NCI-H1436 treated with DMSO at 0.1 percent for 48 hours (cell line): ENCODE data around the gene R3HCC1L.
"Not testable (repeated sequence)": the region's sequence is repeated elsewhere in the genome, so short reads cannot be mapped to it uniquely, and the experiment has no call there.

Experiments
- DNase-seq: peaks from one replicate; lab custom pipeline; 2025; lab: John Stamatoyannopoulos, UW

Gene R3HCC1L

DNA sequence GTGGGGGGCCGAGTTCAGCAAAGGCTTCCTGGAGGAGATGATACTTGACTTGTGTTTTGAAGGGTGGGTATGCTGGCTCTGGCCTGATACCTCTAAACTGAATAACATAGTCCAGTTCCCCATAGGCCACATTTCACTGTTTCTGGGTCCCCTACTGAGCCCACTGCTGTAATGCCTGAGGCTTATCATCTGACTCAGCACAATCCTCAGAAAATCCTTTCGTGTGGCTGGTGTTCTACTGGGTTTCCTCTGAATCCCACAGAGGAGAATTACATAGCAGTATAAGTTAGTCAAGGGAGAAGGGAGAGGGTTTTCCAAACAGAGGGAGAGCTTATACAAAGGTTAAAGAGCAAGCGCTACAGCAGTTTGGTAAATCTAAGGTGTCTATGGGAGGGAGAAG is 2.8 kb upstream of the R3HCC1L start:
- DNase-seq, result no peak

DNA sequence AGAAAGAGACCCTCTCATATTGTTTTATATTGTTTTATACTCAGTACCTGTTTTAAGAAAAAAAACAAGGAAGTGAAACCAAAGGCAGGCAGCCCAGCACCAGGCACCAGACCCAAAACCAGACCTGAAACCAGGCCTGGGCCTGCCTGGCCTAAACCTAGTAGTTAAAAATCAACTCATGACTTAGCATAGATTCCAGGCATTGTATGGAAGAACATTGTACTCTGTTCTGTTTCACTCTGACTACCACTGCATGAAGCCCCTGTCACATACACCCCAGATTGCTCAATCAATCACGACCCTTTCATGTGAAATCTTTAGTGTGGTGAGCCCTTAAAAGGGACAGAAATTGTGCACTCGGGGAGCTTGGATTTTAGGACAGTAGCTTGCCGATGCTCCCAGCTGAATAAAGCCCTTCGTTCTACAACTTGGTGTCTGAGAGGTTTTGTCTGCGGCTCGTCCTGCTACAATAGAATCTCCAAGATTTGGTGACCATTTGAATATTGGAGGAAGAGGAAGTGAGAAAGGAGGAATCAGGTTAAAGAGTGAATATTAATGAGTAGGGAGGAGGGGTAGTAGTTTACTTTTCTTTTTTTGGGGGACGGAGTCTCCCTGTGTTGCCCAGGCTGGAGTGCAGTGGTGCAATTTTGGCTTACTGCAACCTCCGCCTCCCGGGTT is 1.2 kb upstream of the R3HCC1L start:
- not testable (repeated sequence) for DNase-seq

DNA sequence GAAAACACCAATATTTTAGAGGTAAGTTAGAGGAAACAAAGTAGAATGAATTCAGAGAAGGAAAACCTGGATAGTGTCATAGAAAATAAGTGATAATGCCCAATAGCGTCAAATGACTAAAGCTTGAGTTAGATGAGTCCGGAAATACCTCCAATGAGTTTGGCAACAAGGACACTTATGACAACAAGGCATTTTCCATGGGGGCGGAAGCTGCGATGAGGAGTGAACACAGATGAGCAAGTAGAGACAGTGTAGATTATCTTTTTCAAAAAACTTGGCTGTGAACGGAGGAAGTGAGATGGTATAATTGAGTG is 383 bp upstream of the R3HCC1L start:
- no peak for DNase-seq

DNA sequence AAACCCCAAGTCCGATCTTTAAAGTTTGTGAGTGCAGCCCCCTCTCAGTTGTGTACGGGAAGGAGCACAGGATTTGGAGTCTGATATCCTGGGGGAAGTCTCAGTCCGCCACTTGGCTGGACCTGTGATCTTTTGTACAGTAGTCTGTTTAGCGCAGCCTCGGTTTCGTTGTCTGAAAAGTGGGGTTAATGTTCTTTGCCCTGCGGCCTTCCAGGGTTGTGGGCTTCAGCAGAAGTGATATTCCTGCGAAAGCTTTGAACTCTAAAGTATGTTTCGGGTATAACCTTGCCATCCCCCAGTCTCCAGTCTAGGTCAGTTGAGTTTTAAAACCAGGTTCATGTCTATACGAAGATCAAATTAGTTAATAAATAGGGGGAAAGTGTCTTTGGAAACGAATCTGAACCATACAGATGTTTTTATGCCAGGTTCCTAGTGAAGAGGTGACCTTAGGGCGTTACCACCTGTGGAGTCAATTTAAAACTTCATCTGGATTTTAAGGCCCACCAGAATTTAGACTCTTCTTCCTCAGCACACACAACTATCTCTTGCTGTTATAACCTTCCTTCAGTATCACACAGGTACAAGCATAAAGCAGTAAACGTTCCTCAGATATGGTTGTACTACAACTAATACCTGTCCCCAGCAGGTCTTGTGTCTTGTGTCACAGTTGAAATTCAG is 904 bp downstream of the R3HCC1L start:
- DNase-seq, result no peak

GRCh38 chr10:98136775-98137174 is 2.3 kb downstream of the R3HCC1L start:
- DNase-seq, result not testable (repeated sequence)

- no peak for DNase-seq
These were observed 3.6 kb downstream of the R3HCC1L start for GRCh38 chr10:98138031-98138430.

DNA sequence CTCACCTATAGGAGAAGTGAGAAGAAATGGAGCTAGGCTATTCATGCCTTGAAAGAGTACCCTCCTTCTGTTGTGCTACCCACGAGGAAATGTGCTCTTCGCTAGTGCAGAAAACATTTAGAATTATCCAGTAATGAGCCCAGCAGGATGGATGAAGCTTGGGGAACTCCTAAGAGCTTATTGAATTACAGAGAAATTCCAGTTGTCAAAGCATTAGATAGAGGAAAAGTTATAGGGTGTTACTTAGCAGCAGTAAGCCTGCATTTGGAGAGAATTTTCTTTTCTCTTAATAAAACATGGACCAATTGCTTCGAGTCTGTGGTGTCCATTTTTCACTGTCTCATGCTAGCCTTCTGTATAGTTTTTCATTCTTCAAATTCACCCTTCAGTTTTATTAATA is 5.0 kb downstream of the R3HCC1L start:
- no peak for DNase-seq

DNA sequence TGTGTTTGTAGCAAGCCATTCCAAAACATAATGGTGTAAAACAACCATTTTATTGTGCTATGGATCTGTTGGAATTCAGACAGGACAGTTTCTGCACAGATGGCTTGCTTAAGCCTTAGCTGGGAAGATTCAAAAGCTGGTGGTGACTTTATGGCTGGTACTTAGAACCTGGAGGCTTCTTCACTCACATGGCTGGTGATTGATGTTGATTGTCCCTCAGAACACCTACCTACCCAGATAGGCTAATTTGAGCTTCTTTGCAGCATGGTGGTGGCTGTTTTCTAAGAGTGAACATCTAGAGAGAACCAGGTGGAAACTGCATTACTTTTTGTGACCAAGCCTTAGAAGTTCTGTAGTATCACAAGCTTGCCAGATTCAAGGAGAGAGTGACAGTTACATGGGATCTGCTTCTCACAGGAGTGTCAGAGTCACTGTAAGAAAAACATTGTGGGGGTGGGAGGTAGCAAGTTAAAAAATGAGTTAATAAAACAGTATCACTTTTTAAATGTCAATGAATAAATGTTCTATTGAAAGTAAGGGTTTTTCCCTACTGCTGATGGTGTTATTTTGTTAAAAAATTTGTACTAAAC is 7.1 kb downstream of the R3HCC1L start:
- DNase-seq, result no peak

GRCh38 chr10:98144985-98145384 is 10.5 kb downstream of the R3HCC1L start:
- no peak for DNase-seq

GRCh38 chr10:98149858-98150257 is 15.4 kb downstream of the R3HCC1L start:
- DNase-seq, result no peak

GRCh38 chr10:98150544-98150943 is 16.1 kb downstream of the R3HCC1L start:
- DNase-seq, result no peak

GRCh38 chr10:98152778-98153177 is 18.3 kb downstream of the R3HCC1L start:
- not testable (repeated sequence) for DNase-seq

DNA sequence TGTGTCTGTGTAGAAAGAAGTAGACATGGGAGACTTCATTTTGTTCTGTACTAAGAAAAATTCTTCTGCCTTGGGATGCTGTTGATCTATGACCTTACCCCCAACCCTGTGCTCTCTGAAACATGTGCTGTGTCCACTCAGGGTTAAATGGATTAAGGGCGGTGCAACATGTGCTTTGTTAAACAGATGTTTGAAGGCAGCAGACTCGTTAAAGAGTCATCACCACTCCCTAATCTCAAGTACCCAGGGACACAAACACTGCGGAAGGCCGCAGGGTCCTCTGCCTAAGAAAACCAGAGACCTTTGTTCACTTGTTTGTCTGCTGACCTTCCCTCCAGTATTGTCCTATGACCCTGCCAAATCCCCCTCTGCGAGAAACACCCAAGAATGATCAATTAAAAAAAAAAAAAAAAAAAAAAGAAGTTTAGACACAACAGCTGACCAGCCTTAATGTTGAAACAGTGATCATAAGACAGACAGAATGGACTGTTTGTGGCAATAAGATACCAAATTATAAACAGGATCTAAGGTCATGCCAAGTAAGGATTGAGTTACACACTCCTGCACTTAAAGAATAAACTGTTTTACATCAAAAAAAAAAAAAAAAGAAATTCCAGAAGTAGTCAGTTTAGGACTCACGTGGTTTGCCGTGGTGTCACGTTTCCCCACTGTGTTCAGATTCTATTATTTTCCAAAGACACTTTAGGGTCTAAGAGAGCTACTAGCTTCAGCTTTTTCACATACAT is 18.9 kb downstream of the R3HCC1L start:
- not testable (repeated sequence) for DNase-seq

- DNase-seq, result no peak
These were observed 19.6 kb downstream of the R3HCC1L start for GRCh38 chr10:98154076-98154475.

DNA sequence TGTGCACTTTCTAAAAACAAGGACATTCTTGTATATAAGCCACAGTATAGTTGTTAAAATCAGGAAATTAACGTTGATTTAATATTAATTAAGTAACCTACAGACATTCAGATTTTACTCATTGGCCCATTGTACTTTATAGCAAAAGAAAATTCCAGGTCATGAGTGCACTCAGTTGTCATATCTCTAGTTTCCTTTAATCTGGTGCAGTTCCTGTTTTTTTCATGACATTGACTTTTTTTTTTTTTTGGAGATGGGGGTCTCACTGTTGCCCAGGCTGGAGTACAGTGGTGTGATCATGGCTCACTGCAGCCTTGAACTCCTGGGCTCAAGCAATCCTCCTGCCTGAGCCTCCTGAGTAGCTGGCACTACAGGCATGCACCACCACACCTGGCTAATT is 24.1 kb downstream of the R3HCC1L start:
- DNase-seq, result no peak

DNA sequence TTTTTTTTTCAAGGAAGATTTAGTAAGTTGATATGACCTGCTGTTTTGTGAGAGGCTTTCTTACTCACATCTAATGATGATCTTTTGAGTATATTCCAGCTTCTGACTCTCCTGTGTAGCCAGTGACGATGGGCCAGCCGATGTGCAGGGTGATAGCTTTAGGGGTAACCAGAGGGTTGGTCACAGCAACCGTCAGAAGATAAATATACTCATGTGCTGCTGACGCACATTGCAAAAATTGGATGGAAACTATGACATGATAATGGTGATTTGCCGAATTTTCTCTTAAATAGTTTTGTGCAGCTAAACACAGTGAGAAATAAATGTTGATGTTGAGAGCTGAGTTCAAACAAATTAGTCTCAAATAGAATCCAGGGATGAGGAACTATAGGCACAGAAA is 29.5 kb downstream of the R3HCC1L start:
- no peak for DNase-seq

GRCh38 chr10:98167191-98167590 is 32.7 kb downstream of the R3HCC1L start:
- DNase-seq, result no peak

DNA sequence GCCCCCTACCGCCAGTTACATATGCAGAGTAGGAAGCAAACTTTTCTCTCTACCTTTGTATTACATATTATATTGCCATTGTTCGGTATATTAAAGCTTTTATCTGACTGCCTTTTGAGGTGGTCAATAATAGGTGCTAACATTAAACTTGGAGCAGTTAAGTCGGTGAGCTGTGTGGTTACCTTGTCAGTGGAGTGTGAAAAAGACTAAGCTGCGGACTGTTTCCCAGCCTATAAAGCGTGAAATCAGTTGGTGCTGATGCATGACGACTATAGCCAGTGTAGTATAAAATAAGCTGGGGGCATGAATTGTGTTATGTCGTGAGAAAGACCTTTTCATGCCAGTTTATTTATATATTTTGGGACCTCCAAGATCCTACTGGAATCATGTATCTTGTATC is 33.7 kb downstream of the R3HCC1L start:
- no peak for DNase-seq

- DNase-seq, result no peak
These were observed 34.3 kb downstream of the R3HCC1L start for GRCh38 chr10:98168766-98169165.

DNA sequence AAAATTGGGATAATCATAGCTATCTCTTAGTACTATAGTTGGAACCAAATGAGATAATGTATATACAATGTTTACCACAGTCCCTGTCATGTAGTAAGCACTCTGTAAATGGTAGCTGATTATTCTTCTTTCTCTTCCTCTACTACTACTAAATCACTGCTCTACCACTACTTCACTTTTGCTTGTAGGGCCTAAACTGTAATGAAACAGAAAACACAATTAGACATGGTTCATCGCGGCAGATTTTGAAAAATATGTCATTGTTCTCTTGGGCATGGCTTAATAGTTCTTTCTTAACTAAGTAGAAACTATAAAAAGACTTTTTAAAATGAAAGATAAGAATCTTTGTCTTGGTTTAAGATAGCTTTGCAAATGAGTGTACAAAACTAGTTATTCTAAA is 34.9 kb downstream of the R3HCC1L start:
- DNase-seq, result no peak

- no peak for DNase-seq
These were observed 36.0 kb downstream of the R3HCC1L start for GRCh38 chr10:98170249-98171117.

DNA sequence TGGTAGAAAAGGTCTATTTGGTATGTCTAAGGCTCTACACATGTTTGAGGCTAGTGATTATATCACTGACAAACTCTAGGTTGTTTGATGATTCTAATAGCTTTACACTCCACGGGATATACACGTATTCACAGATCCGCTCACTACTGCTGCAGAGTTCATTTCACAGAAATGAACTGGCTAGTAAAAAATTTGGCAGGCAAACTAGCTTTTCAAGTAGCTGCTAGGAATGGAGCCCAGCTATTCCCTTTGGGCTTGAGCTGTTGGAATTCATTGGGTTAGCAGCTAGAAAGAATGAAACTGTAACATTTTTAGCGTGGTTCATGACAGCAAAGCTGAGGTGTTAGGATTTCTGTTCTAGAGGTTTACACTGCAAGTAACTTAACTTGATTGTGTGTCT is 37.6 kb downstream of the R3HCC1L start:
- no peak for DNase-seq
